Sigmoid colon (tissue), 3 donors: Measurements from ENCODE around the gene APPL1.

Source experiments
- POLR2A ChIP-seq, 2 donors: fragments of 450-650 bp; IDR thresholded peaks; one replicate each; pipeline ENCODE4 v1.6.1; 2016; ENCODE audit warnings: antibody characterized with exemption in 2 of 2, mild to moderate bottlenecking in 2 of 2, moderate library complexity in 2 of 2
- TF ChIP-seq, protein P1 (sequence below), 4 experiments: fragments of 450-650 bp in 3 of 4; fragments of 200-600 bp in 1 of 4; IDR thresholded peaks; one replicate each; pipeline ENCODE4 v1.5.1; 2016 to 2019; ENCODE audit warnings: antibody characterized with exemption in 4 of 4, mild to moderate bottlenecking in 3 of 4, moderate library complexity in 2 of 4

DNA sequence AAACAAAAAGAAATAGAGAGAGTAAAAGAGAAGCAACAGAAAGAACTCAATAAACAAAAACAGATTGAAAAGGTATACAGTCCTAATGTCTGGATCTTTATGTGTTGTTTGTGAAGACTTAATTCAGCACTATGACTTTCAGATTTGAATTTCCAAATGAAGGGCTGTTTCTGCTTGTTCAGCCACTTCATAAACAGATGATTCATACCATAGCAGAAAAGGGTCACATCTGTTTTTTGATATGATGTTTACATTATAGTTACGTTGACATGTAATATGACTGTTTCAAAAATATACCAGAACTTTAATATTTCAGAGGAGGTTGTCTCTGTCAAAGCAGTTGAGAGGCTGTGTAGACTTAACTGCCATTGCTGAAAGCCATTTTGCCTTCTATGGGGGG, 40.9 kb downstream of the APPL1 start:
- TF ChIP-seq POLR2A (IDR thresholded peaks at IDR 0.05), result no peak
- TF ChIP-seq, protein P1, sequence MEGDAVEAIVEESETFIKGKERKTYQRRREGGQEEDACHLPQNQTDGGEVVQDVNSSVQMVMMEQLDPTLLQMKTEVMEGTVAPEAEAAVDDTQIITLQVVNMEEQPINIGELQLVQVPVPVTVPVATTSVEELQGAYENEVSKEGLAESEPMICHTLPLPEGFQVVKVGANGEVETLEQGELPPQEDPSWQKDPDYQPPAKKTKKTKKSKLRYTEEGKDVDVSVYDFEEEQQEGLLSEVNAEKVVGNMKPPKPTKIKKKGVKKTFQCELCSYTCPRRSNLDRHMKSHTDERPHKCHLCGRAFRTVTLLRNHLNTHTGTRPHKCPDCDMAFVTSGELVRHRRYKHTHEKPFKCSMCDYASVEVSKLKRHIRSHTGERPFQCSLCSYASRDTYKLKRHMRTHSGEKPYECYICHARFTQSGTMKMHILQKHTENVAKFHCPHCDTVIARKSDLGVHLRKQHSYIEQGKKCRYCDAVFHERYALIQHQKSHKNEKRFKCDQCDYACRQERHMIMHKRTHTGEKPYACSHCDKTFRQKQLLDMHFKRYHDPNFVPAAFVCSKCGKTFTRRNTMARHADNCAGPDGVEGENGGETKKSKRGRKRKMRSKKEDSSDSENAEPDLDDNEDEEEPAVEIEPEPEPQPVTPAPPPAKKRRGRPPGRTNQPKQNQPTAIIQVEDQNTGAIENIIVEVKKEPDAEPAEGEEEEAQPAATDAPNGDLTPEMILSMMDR (IDR thresholded peaks at IDR 0.05), result no peak
